Left cardiac atrium (tissue), 4 donors: Measurements from ENCODE around the gene SIRT3. TPM values are rescaled to one million over a fixed set of nuclear protein-coding genes. Genes with fewer than 3 reads are reported as not detected.

ENCODE experiments used
- ATAC-seq, 2 donors: fragments of 200-7000 bp; cut with Tn5 transposase; one replicate each; pipeline ENCODE4 v1.9.1; 2020; ENCODE audit warnings: mild to moderate bottlenecking in 2 of 2, moderate library complexity in 2 of 2
- DNase-seq: peaks from one replicate; pipeline ENCODE4 v3.0.0-alpha.2; 2020
- intact Hi-C, 2 donors: fragments of 100-400 bp; cut with DNase I; formaldehyde crosslinking; loops; one replicate each; pipeline versions ENCODE4 v1.14.1 to v1.15.1; 2022 to 2023
- long read RNA-seq: library from polyadenylated mRNA; unstranded; transcript quantifications from one replicate; pipeline ENCODE4 v2.0.0, GENCODE V29; 2021
- total RNA-seq, 2 donors: library from RNA; stranded (reverse); fragmentation: NEBNext Ultra II Directional; extraction: Animal tissue kit (Norgen Biotek cat#: 25700); gene quantifications; one replicate each; pipeline ENCODE4 v1.2.1, GENCODE V29; 2021
- donor health status: DM: no; HTN: yes; CAD: no.
- donor health status: DM: no; HTN: yes; CAD: no; lungs with severe emphysema.
- donor health status: DM: yes; HTN: yes; CAD: no.
- donor health status: Dilated cardiomyopathy.

Gene SIRT3
- 10 to 100 TPM; 21.1 to 21.6 TPM for total RNA-seq
- long read RNA-seq, transcript SIRT3-201 (7 exons, 2,543 nt) = major isoform, 74 of 111 reads
- long read RNA-seq, partial matches to known transcripts = 6 of 111 reads
- long read RNA-seq, other reads (novel, unspliced or antisense) = 24 of 111 reads

GRCh38 chr11:235997-236773 is at the start of gene SIRT3:
TSS of gene SIRT3 (minus strand) at chr11:236342. CDS start at chr11:236328, 14 bp downstream.
- ATAC-seq (peak; percentile 91 to 94), DNase-seq (peak; percentile 83)
- intact Hi-C loops = loop anchor here in 1 of 2 donors (2.0 to 10.0 kb wide), 2 partner anchors 27 to 59 kb away; partner anchors contain the start of gene IFITM5

- DNase-seq = no peak
- ATAC-seq = no peak
- intact Hi-C loops = no loop called here
Measured at GRCh38 chr11:285894-286220, 49.7 kb upstream of the SIRT3 start.

DNA sequence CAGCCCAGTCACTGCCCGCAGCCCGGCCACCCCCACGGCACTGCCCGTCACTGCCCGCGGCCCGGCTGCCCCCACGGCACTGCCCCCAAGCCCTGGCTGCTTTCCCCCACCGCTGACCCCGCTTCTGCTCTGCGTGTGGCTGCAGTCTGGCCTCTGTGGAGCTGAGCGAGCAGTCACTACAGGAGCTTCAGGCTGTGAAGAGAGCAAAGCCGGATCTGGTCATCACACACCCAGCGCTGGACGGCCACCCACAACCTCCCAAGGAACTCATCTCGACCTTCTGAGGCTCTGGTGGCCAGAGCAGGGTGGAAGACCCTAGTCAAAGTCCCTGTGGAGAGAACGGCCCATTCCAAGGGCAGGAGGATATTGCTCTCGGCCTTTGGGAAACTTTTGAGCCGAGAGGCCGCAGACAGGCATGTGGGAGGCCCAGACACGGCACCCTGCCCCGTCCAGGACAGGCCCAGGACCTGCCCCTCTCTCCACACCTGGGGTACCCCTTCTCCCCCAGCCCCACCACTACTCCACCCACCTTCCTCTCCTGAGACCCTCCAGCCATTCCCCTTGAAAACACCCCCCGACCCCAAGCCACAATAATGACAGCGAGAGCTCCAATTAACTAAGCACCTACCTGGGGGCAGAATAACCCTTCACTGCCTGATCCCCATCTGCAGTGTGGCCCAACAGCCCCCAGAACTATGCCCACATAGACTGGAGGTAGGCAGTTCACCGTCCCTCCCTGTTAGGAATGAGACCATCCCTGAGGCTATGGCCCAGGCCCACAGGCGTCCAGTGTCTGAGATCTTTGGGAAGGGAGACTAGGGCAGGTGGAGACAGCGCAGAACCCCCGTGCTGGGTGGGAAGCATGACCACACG is 49.1 kb upstream of the SIRT3 start:
- intact Hi-C loops = no loop called here
- DNase-seq (no peak), ATAC-seq (no peak)

DNA sequence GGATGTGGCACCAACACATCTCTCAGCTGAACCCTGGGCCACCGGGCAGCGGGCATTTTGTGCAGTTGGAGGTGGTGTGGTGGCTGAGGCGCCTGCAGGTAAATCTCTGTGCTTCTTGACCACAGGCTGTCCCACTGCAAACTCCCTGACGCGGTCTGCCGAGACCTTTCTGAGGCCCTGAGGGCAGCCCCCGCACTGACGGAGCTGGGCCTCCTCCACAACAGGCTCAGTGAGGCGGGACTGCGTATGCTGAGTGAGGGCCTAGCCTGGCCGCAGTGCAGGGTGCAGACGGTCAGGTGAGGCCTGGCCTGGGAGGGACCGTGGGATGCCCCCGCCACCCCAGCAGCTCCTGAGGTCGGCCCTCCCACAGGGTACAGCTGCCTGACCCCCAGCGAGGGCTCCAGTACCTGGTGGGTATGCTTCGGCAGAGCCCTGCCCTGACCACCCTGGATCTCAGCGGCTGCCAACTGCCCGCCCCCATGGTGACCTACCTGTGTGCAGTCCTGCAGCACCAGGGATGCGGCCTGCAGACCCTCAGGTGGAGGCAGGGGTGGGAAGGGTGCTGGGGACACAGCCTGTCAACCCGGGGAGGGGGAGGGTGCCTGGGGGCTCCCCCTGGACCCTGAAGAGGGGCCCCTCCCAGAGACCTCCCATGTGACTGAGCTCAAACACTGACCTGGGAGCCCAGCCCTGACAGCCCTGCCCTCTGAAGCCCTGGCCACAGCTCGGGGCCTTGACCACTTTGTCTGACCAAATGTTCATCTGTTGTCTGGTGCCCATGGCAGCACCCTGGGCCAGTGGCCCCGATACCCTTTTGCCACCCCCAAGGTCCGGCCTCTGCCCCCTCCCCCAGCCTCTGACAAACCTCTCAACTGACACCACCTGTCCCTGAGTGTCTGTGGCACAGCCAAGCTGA is 48.2 kb upstream of the SIRT3 start:
- intact Hi-C loops = no loop called here
- no peak for ATAC-seq
- DNase-seq = no peak

DNA sequence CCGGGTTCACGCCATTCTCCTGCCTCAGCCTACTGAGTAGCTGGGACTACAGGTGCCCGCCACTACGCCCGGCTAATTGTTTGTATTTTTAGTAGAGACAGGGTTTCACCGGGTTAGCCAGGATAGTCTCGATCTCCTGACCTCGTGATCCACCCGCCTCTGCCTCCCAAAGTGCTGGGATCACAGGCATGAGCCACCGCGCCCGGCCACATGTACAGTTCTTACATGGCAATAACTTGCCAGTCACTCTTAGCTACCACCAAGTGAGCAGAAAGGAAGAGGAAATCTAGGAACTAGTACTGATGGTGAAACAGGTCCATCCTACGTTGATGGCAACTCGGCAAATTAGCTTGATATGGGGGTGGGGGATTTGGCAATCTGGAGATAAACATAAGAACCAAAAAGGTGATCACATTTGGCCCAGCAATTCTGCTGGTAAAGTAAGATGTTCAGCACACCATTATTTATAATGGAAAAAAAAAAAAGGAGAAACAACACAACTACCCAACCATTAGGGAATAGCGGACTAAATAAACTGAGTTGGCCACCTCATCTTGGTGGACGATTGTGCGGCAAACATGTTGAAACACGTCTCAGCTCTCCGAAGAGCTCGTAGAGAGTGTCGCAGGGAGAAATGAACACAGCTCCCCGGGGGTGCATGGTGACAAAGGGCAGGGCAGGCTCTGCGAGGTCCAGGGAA is 47.4 kb upstream of the SIRT3 start:
- ATAC-seq = no peak
- DNase-seq = no peak
- intact Hi-C loops = no loop called here

DNA sequence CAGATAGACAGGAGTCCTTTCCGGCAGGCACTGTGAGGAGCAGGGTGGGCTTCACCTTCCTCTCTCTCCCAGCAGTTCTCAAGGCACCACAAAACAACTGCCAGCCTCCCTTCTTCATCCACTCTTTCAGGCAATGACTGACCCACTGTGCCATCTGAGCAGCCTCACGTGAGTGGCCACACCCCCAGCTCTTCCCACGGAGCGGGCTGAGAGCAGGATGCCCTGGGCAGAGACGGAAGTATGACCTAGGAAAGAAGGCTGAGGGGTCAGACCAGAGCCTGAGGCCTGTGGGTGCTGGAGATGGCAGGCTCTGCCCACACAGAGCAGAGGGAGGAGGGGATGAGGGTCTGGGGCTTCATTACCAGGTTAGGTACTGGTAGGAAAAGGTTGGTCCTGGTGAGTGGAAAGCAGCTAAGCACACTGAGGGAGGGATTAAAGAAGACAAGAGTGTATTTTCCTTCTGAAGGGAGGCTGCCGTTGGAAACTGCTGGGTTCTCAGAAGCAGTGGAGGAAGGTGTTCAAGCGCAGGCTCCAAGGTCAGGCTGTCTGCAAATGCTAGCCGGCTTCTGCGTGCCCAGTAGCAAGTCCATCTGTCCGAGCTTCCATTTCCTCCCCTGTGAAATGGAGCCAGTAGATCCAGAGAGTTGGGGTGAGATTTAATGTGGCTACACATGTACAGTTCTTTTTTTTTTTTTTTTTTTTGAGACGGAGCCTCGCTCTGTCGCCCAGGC is 46.7 kb upstream of the SIRT3 start:
- intact Hi-C loops = no loop called here
- DNase-seq (no peak), ATAC-seq (no peak)

DNA sequence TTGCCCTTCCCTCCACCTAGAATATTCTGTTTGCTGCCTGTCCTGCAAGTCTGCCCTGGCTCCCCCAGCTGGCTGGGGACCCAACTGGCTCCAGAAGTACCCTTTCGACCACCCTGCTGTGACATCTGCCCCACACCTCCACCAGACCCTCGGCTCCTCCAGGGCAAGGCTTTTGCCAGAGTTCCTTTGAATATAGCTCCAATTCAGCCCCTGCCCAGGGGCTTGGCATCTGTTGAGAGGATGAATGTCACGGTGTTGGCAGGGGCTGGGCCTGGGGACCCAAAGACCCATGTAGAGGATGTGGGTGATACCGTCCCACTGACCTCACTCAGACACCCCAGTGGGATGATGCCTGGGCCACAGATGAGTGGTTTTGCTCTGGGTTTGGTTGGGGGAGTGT is 46.0 kb upstream of the SIRT3 start:
- ATAC-seq (no peak), DNase-seq (peak; percentile 10)
- intact Hi-C loops = no loop called here

GRCh38 chr11:281486-282161 is 45.5 kb upstream of the SIRT3 start:
- intact Hi-C loops = no loop called here
- peak; percentile 19 for DNase-seq
- no peak for ATAC-seq

DNA sequence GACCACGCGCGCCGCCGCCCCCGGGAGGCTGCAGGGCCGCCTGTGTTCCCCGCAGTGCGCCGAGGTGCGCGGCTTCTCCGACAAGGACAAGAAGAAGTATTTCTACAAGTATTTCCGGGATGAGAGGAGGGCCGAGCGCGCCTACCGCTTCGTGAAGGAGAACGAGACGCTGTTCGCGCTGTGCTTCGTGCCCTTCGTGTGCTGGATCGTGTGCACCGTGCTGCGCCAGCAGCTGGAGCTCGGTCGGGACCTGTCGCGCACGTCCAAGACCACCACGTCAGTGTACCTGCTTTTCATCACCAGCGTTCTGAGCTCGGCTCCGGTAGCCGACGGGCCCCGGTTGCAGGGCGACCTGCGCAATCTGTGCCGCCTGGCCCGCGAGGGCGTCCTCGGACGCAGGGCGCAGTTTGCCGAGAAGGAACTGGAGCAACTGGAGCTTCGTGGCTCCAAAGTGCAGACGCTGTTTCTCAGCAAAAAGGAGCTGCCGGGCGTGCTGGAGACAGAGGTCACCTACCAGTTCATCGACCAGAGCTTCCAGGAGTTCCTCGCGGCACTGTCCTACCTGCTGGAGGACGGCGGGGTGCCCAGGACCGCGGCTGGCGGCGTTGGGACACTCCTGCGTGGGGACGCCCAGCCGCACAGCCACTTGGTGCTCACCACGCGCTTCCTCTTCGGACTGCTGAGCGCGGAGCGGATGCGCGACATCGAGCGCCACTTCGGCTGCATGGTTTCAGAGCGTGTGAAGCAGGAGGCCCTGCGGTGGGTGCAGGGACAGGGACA is 44.8 kb upstream of the SIRT3 start:
- intact Hi-C loops = no loop called here
- DNase-seq (no peak), ATAC-seq (no peak)

DNA sequence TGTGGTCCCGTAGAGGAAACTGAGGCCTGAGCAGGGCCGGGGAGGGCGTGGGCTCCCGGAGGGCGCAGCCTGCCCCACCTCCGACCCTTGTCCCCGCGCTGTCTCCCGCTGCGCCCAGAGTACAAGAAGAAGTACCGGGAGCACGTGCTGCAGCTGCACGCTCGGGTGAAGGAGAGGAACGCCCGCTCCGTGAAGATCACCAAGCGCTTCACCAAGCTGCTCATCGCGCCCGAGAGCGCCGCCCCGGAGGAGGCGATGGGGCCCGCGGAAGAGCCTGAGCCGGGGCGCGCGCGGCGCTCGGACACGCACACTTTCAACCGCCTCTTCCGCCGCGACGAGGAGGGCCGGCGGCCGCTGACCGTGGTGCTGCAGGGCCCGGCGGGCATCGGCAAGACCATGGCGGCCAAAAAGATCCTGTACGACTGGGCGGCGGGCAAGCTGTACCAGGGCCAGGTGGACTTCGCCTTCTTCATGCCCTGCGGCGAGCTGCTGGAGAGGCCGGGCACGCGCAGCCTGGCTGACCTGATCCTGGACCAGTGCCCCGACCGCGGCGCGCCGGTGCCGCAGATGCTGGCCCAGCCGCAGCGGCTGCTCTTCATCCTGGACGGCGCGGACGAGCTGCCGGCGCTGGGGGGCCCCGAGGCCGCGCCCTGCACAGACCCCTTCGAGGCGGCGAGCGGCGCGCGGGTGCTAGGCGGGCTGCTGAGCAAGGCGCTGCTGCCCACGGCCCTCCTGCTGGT is 44.0 kb upstream of the SIRT3 start:
- intact Hi-C loops = no loop called here
- DNase-seq (no peak), ATAC-seq (peak; percentile 35 to 65)

GRCh38 chr11:279040-279965 is 43.2 kb upstream of the SIRT3 start:
- ATAC-seq = peak in 1 of 2 donors; percentile 31
- DNase-seq = no peak
- intact Hi-C loops = no loop called here

- ATAC-seq (no peak), DNase-seq (no peak)
- intact Hi-C loops = no loop called here
Measured at GRCh38 chr11:278001-278951, 42.1 kb upstream of the SIRT3 start, which contains the start of gene NLRP6. TSS of gene NLRP6 (plus strand) at chr11:278407. CDS start at chr11:278570, 163 bp downstream.

GRCh38 chr11:276219-276618 is 40.1 kb upstream of the SIRT3 start:
- no peak for DNase-seq
- intact Hi-C loops = no loop called here
- no peak for ATAC-seq

GRCh38 chr11:272931-273198 is 36.7 kb upstream of the SIRT3 start:
- intact Hi-C loops = no loop called here
- DNase-seq (no peak), ATAC-seq (no peak)
